ENCODE data around the gene TMEM255A.

Gene TMEM255A

GRCh38 chrX:120262859-120263708 is 48.2 kb downstream of the TMEM255A start:
- DNase-seq (ENCODE audit: low read depth, low spot score): no peak
- H3K4me3 ChIP-seq (ENCODE audit: low read depth, low read length): no peak overlapping the region
- no peak for TF ChIP-seq CTCF (IDR thresholded peaks at IDR 0.05; ENCODE audit: low read depth, low read length)
- in situ Hi-C loops (cut with HindIII; ENCODE audit: low sequenced_read_pairs): no loop called here

GRCh38 chrX:120260369-120260768 is 50.9 kb downstream of the TMEM255A start:
- no peak for DNase-seq (ENCODE audit: low read depth, low spot score)
- H3K4me3 ChIP-seq (ENCODE audit: low read depth, low read length): no peak overlapping the region
- in situ Hi-C loops (cut with HindIII; ENCODE audit: low sequenced_read_pairs): no loop called here
- TF ChIP-seq CTCF (IDR thresholded peaks at IDR 0.05; ENCODE audit: low read depth, low read length): no peak

GRCh38 chrX:120253784-120254183 is 57.5 kb downstream of the TMEM255A start:
- no peak for TF ChIP-seq CTCF (IDR thresholded peaks at IDR 0.05; ENCODE audit: low read depth, low read length)
- DNase-seq (ENCODE audit: low read depth, low spot score): no peak
- in situ Hi-C loops (cut with HindIII; ENCODE audit: low sequenced_read_pairs): no loop called here
- no peak overlapping the region for H3K4me3 ChIP-seq (ENCODE audit: low read depth, low read length)

GRCh38 chrX:120251471-120252011 is 59.7 kb downstream of the TMEM255A start:
- DNase-seq (ENCODE audit: low read depth, low spot score): peak; percentile 12

GRCh38 chrX:120250522-120251271 is 60.6 kb downstream of the TMEM255A start, which contains the start of gene ZBTB33:
Gene ZBTB33, plus strand, starts transcription at chrX:120250812. Its CDS starts 2,604 bp downstream, at chrX:120253416.
- in situ Hi-C loops (cut with HindIII; ENCODE audit: low sequenced_read_pairs): no loop called here
- H3K4me3 ChIP-seq (ENCODE audit: low read depth, low read length): peak within 1 kb of the TSS; percentile 72
- peak; percentile 96 for DNase-seq (ENCODE audit: low read depth, low spot score)
- peak; percentile 59 for TF ChIP-seq CTCF (IDR thresholded peaks at IDR 0.05; ENCODE audit: low read depth, low read length)

More at GRCh38 chrX:120251471-120252011, 59.7 kb downstream of the TMEM255A start:
- TF ChIP-seq CTCF (IDR thresholded peaks at IDR 0.05; ENCODE audit: low read depth, low read length): no peak
- peak overlapping the region; percentile 72 for H3K4me3 ChIP-seq (ENCODE audit: low read depth, low read length)
- in situ Hi-C loops (cut with HindIII; ENCODE audit: low sequenced_read_pairs): no loop called here

- DNase-seq (ENCODE audit: low read depth, low spot score): peak; percentile 81
- no peak for TF ChIP-seq CTCF (IDR thresholded peaks at IDR 0.05; ENCODE audit: low read depth, low read length)
- peak overlapping the region; percentile 67 for H3K4me3 ChIP-seq (ENCODE audit: low read depth, low read length)
- in situ Hi-C loops (cut with HindIII; ENCODE audit: low sequenced_read_pairs): no loop called here
Observed at GRCh38 chrX:120244735-120245498, 66.3 kb downstream of the TMEM255A start.

Measured in astrocyte of the spinal cord (primary cell).